Endothelial cell of umbilical vein (primary cell): Measurements from ENCODE around the gene MLLT6. TPM values are rescaled to one million over a fixed set of nuclear protein-coding genes. Genes with fewer than 3 reads are reported as not detected.

Experiments used
- BruUV-seq: library from RNA; stranded (reverse); fragments of 400-500 nt; replicated peaks from 2 replicates; lab custom pipeline; 2021; lab: Mats Ljungman, UMichigan
- CTCF ChIA-PET: fragments of 300-600, 350-600 bp; sonication (Branson Sonifier 250); formaldehyde crosslinking; loops from one replicate; lab custom pipeline; 2021; ENCODE audit warnings: antibody characterized with exemption, inconsistent platforms; lab: Charles Lee
- POLR2A ChIA-PET: fragments of 300-600, 350-600 bp; sonication (Branson Sonifier 250); formaldehyde crosslinking; loops from one replicate; lab custom pipeline; 2021; ENCODE audit warnings: antibody characterized with exemption, inconsistent platforms; lab: Charles Lee
- DNase-seq: peaks from one replicate; pipeline ENCODE4 v3.0.0-alpha.2; 2011; ENCODE audit warnings: low read depth, low spot score
- FAIRE-seq: peaks from 2 replicates; lab custom pipeline; 2011; peaks lifted over from hg19 to GRCh38; lab: Jason Lieb, UNC
- H2AFZ ChIP-seq: 2 replicates; pipeline ENCODE4 v1.6.0; 2012; ENCODE audit warnings: low read depth, low read length, control low read depth, inconsistent platforms
- H3K27ac ChIP-seq: 2 replicates; pipeline ENCODE4 v1.5.1; 2011; ENCODE audit warnings: low read depth, mild to moderate bottlenecking, control low read depth, low read length, moderate library complexity; ENCODE audit not compliant: insufficient read depth
- H3K27me3 ChIP-seq, 2 experiments: 2 replicates each; pipeline versions ENCODE4 v1.6.0 to v1.6.1; 2011; ENCODE audit warnings: low read length in 2 of 2, mixed read lengths in 1 of 2; ENCODE audit not compliant: control insufficient read depth in 2 of 2, insufficient read depth in 2 of 2
- H3K36me3 ChIP-seq, 2 experiments: 2 replicates in 1 of 2; 3 replicates in 1 of 2; pipeline ENCODE4 v1.5.1; 2011; ENCODE audit warnings: low read length in 2 of 2, mild to moderate bottlenecking in 1 of 2, moderate library complexity in 1 of 2; ENCODE audit not compliant: control insufficient read depth in 2 of 2, insufficient read depth in 2 of 2; ENCODE audit errors: extremely low read depth in 1 of 2
- H3K4me1 ChIP-seq: 3 replicates; pipeline ENCODE4 v1.5.1; 2011; ENCODE audit warnings: mild to moderate bottlenecking, low read length; ENCODE audit not compliant: control insufficient read depth, insufficient read depth; ENCODE audit errors: extremely low read depth
- H3K4me2 ChIP-seq: 2 replicates; pipeline ENCODE4 v1.6.1; 2011; ENCODE audit warnings: low read length, control low read depth, mixed read lengths; ENCODE audit not compliant: insufficient read depth
- H3K4me3 ChIP-seq, 3 experiments: fragments of 200-600 bp in 1 of 3; sonication (generic), shearing (Covaris generic) in 1 of 3; replicated peaks in 1 of 3; 2 replicates each; pipeline ENCODE4 v1.5.1; 2011 to 2016; ENCODE audit warnings: control low read depth in 3 of 3, low read length in 3 of 3, mild to moderate bottlenecking in 2 of 3, inconsistent platforms in 1 of 3, low read depth in 1 of 3, moderate library complexity in 1 of 3; ENCODE audit not compliant: insufficient read depth in 1 of 3
- H3K79me2 ChIP-seq: 2 replicates; pipeline ENCODE4 v1.6.0; 2012; ENCODE audit warnings: low read length, inconsistent platforms; ENCODE audit not compliant: control insufficient read depth, insufficient read depth
- H3K9ac ChIP-seq: replicated peaks from 2 replicates; pipeline ENCODE3; 2011; ENCODE audit warnings: low read length, control low read depth; ENCODE audit not compliant: insufficient read depth; ENCODE audit errors: extremely low read depth
- H3K9me1 ChIP-seq: replicated peaks from 3 replicates; pipeline ENCODE4 v1.6.0; 2011; ENCODE audit warnings: mild to moderate bottlenecking, low read length; ENCODE audit not compliant: control insufficient read depth, insufficient read depth; ENCODE audit errors: extremely low read depth
- H3K9me3 ChIP-seq: replicated peaks from 2 replicates; pipeline ENCODE4 v1.5.1; 2012; ENCODE audit warnings: low read length, inconsistent platforms; ENCODE audit not compliant: control insufficient read depth, insufficient read depth
- H4K20me1 ChIP-seq: replicated peaks from 2 replicates; pipeline ENCODE3; 2011; ENCODE audit warnings: mild to moderate bottlenecking, low read length; ENCODE audit not compliant: control insufficient read depth, insufficient read depth; ENCODE audit errors: extremely low read depth
- EZH2 ChIP-seq: IDR thresholded peaks from 2 replicates; pipeline ENCODE4 v1.6.1; 2012; ENCODE audit warnings: borderline replicate concordance, low read depth, mild to moderate bottlenecking, moderate library complexity, low read length, inconsistent platforms; ENCODE audit not compliant: severe bottlenecking
- FOS ChIP-seq: IDR thresholded peaks from 2 replicates; pipeline ENCODE4 v1.6.1; 2011; ENCODE audit warnings: mild to moderate bottlenecking, low read length, moderate library complexity, borderline replicate concordance; ENCODE audit not compliant: insufficient read depth
- GATA2 ChIP-seq: IDR thresholded peaks from 2 replicates; pipeline ENCODE4 v1.7.0; 2011; ENCODE audit warnings: low read depth, mild to moderate bottlenecking, moderate library complexity, mixed read lengths, low read length; ENCODE audit not compliant: insufficient read length, insufficient read depth
- JUN ChIP-seq: IDR thresholded peaks from 2 replicates; pipeline ENCODE4 v1.6.1; 2011; ENCODE audit warnings: borderline replicate concordance, low read depth; ENCODE audit not compliant: insufficient read length, insufficient read depth
- MYC ChIP-seq: IDR thresholded peaks from one replicate; pipeline ENCODE4 v1.6.1; 2011; ENCODE audit warnings: mild to moderate bottlenecking, low read depth, low read length
- POLR2A ChIP-seq: IDR thresholded peaks from 2 replicates; pipeline ENCODE4 v1.6.1; 2012; ENCODE audit warnings: low read depth, mild to moderate bottlenecking, control low read depth, low read length
- POLR2AphosphoS5 ChIP-seq: IDR thresholded peaks from 2 replicates; pipeline ENCODE4 v1.6.1; 2012; ENCODE audit warnings: low read depth, mild to moderate bottlenecking, control low read depth, low read length, moderate library complexity; ENCODE audit not compliant: insufficient read depth
- dilution Hi-C: fragments of 300-500 bp; cut with MboI; formaldehyde crosslinking; loops from one replicate; pipeline ENCODE4 v1.15.0; 2019; ENCODE audit warnings: low sequenced_read_pairs; ENCODE audit not compliant: extremely low pct_ligation_motif_present
- intact Hi-C: fragments of 100-400 bp; cut with micrococcal nuclease; formaldehyde crosslinking; loops from one replicate; pipeline ENCODE4 v1.10.0; 2022
- polyA plus RNA-seq, 4 experiments: library from polyadenylated mRNA; depleted of rRNA in 3 of 4; stranded (reverse) in 3 of 4; unstranded in 1 of 4; fragments of >200 nt; gene quantifications; 2 replicates each; pipeline versions ENCODE4 v1.2.1 to v1.2.3, GENCODE V29; 2011 to 2012; ENCODE audit warnings: missing spikeins in 1 of 4
- total RNA-seq: library from RNA; stranded (reverse); gene quantifications from 2 replicates; pipeline ENCODE4 v1.2.3, GENCODE V29; 2021
- TF ChIP-seq, protein P1 (sequence below), 2 donors: IDR thresholded peaks; 1 replicate in 1 of 2; 2 replicates in 1 of 2; pipeline ENCODE4 v1.5.1; 2011; ENCODE audit warnings: low read length in 2 of 2, mild to moderate bottlenecking in 2 of 2, moderate library complexity in 2 of 2, control low read depth in 1 of 2, inconsistent platforms in 1 of 2, low read depth in 1 of 2; ENCODE audit not compliant: insufficient read depth in 1 of 2; ENCODE audit errors: extremely low read depth in 1 of 2
- TF ChIP-seq, protein P2 (sequence below): IDR thresholded peaks from 2 replicates; pipeline ENCODE4 v1.6.1; 2011; ENCODE audit not compliant: insufficient read depth, insufficient read length

MLLT6 gene
- total and polyA plus RNA-seq, 2 donors (not counting 3 experiments of a cell fraction or from before 2014, with no cell fraction given), result 32.1 to 85.4 TPM

DNA sequence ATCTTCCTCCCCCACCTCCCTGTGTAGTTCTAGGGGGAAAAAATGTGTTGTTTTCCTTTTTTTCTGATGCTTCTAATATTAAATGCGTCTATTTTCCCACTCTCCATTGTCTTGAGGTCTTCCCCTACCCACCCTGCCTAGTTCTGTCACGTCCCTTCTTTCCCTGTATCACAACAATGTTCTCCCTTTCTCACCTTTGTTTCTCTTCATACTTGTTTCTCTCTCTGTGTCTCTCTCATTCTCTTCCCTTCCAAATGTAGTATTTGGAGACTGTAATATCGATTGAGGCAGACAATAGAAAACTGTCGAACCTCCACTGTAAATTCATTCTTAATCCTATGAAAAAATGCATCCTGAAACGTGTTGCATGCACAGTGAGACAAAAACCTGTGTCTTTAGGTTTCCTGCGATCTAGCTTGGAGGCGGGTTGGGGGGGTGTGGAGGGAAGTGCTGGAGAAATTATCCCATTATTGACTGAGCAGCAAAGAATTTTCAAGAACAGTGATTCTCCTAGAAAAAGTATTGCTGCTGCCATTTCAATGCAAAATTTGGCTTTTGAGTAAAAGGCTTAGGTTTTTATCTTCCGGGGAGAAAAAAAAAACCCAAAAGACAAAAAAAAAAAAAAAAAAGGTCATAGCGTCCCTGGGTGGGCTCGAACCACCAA is 46.2 kb downstream of the MLLT6 start:
- Histone ChIP-seq H3K4me2 (peak overlapping the region; percentile 88), H2AFZ (peak overlapping the region; percentile 55), H4K20me1 (no peaks in the 10 kb centered on the region), H3K27ac (no peak overlapping the region), H3K27me3 (no peaks in the 10 kb centered on the region), H3K9ac (no peak overlapping the region), H3K9me1 (no peaks in the 10 kb centered on the region), H3K4me1 (peaks cover 41% of the 10 kb centered on the region), H3K4me3 (peak overlapping the region; percentile 2 to 50 (median 40)), H3K79me2 (peaks cover 41% of the 10 kb centered on the region), H3K9me3 (no peaks in the 10 kb centered on the region), H3K36me3 (peaks cover 9 to 10% of the 10 kb centered on the region in 2 experiments)
- FAIRE-seq, result no peak
- ChIA-PET POLR2A (interaction anchor here (0.7 to 0.8 kb wide), 2 partner anchors 19 to 100 kb away, joined by 5 to 9 read pairs; no protein-coding TSS in a partner anchor), CTCF (interaction anchor here (1.1 to 2.4 kb wide), 3 partner anchors 16 to 20 kb away, joined by 6 to 11 read pairs (median 6); no protein-coding TSS in a partner anchor)
- dilution Hi-C loops (no loop called here), intact Hi-C loops (loop anchor here (1.0 to 5.0 kb wide), 3 partner anchors 48 to 401 kb away; partner anchors contain the start of genes PIP4K2B and PLXDC1)
- DNase-seq, result no peak
- no peak for TF ChIP-seq JUN
- no peak for TF ChIP-seq EZH2
- TF ChIP-seq FOS, result no peak
- TF ChIP-seq GATA2, result no peak
- TF ChIP-seq MYC, result no peak
- TF ChIP-seq, protein P1, sequence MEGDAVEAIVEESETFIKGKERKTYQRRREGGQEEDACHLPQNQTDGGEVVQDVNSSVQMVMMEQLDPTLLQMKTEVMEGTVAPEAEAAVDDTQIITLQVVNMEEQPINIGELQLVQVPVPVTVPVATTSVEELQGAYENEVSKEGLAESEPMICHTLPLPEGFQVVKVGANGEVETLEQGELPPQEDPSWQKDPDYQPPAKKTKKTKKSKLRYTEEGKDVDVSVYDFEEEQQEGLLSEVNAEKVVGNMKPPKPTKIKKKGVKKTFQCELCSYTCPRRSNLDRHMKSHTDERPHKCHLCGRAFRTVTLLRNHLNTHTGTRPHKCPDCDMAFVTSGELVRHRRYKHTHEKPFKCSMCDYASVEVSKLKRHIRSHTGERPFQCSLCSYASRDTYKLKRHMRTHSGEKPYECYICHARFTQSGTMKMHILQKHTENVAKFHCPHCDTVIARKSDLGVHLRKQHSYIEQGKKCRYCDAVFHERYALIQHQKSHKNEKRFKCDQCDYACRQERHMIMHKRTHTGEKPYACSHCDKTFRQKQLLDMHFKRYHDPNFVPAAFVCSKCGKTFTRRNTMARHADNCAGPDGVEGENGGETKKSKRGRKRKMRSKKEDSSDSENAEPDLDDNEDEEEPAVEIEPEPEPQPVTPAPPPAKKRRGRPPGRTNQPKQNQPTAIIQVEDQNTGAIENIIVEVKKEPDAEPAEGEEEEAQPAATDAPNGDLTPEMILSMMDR (IDR thresholded peaks at IDR 0.05; ENCODE audit: extremely low read depth in 1 of 2, insufficient read depth in 1 of 2, low read depth in 1 of 2, low read length in 2 of 2), result no peak
- no peak for TF ChIP-seq POLR2A
- TF ChIP-seq, protein P2, sequence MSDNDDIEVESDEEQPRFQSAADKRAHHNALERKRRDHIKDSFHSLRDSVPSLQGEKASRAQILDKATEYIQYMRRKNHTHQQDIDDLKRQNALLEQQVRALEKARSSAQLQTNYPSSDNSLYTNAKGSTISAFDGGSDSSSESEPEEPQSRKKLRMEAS, result no peak
- TF ChIP-seq POLR2AphosphoS5, result no peak
- no TSS peak for BruUV-seq
